Hepatocyte (in vitro differentiated cells): ENCODE data around the gene GINS2. TPM values are rescaled to one million over a fixed set of nuclear protein-coding genes. Genes with fewer than 3 reads are reported as not detected.

ENCODE experiments used
- DNase-seq: peaks from one replicate; pipeline ENCODE4 v3.0.0-alpha.2; 2016; ENCODE audit warnings: low spot score
- H2AFZ ChIP-seq: fragments of 200-600 bp; sonication (generic); 2 replicates; pipeline ENCODE4 v1.6.0; 2016; ENCODE audit warnings: antibody characterized with exemption, mild to moderate bottlenecking
- H3K27ac ChIP-seq: fragments of 200-600 bp; sonication (generic); 2 replicates; pipeline ENCODE4 v1.5.1; 2016; ENCODE audit warnings: mild to moderate bottlenecking
- H3K27me3 ChIP-seq: fragments of 200-600 bp; sonication (generic); 2 replicates; pipeline ENCODE4 v1.6.1; 2016
- H3K36me3 ChIP-seq: fragments of 200-600 bp; sonication (generic); replicated peaks from 2 replicates; pipeline ENCODE4 v1.5.1; 2016; ENCODE audit warnings: low read depth; ENCODE audit not compliant: insufficient read depth
- H3K4me1 ChIP-seq: fragments of 200-600 bp; sonication (generic); 2 replicates; pipeline ENCODE4 v1.5.1; 2016; ENCODE audit warnings: mild to moderate bottlenecking, moderate library complexity; ENCODE audit not compliant: insufficient read depth
- H3K4me2 ChIP-seq: fragments of 200-600 bp; sonication (generic); 2 replicates; pipeline ENCODE4 v1.6.0; 2016
- H3K4me3 ChIP-seq: fragments of 200-600 bp; sonication (generic); 2 replicates; pipeline ENCODE4 v1.5.1; 2016; ENCODE audit warnings: mild to moderate bottlenecking
- H3K79me2 ChIP-seq: fragments of 200-600 bp; sonication (generic); 2 replicates; pipeline ENCODE4 v1.6.0; 2017; ENCODE audit warnings: mild to moderate bottlenecking
- H3K9me2 ChIP-seq: fragments of 200-600 bp; sonication (generic); replicated peaks from 2 replicates; pipeline ENCODE4 v1.6.0; 2017; ENCODE audit warnings: mild to moderate bottlenecking; ENCODE audit not compliant: insufficient read depth
- H3K9me3 ChIP-seq: fragments of 200-600 bp; sonication (generic); 2 replicates; pipeline ENCODE4 v1.5.1; 2016; ENCODE audit warnings: low read depth, mild to moderate bottlenecking
- H4K20me1 ChIP-seq: fragments of 200-600 bp; sonication (generic); 2 replicates; pipeline ENCODE4 v1.6.0; 2016; ENCODE audit warnings: mild to moderate bottlenecking; ENCODE audit not compliant: insufficient read depth, poor library complexity, severe bottlenecking
- CTCF ChIP-seq: fragments of 200-600 bp; sonication (generic); IDR thresholded peaks from 2 replicates; pipeline ENCODE4 v1.5.1; 2016; ENCODE audit warnings: antibody characterized with exemption, mild to moderate bottlenecking; ENCODE audit not compliant: poor library complexity
- EZH2 ChIP-seq: fragments of 200-600 bp; sonication (generic); IDR thresholded peaks from 2 replicates; pipeline ENCODE4 v1.6.1; 2016; ENCODE audit warnings: antibody characterized with exemption, mild to moderate bottlenecking, borderline replicate concordance
- EZH2phosphoT487 ChIP-seq: fragments of 200-600 bp; sonication (generic); IDR thresholded peaks from one replicate; pipeline ENCODE4 v1.6.1; 2018; ENCODE audit warnings: antibody characterized with exemption, mild to moderate bottlenecking, low read depth, moderate library complexity; ENCODE audit not compliant: unreplicated experiment, severe bottlenecking
- WGBS: methylation state at CpG from one replicate; pipeline ENCODE4 v1.1.6; 2016; ENCODE audit warnings: low lambda C conversion rate; ENCODE audit errors: missing lambda C conversion rate; 5-methylcytosine and 5-hydroxymethylcytosine counted together
- polyA plus RNA-seq: library from polyadenylated mRNA; unstranded; fragments of >200 nt; fragmentation: Nextera tagmentation; extraction: Ambion mirVana; gene quantifications from 2 replicates; pipeline ENCODE4 v1.2.1, GENCODE V29; 2016
- total RNA-seq: library from RNA; depleted of rRNA; stranded (reverse); fragments of >200 nt; gene quantifications from 2 replicates; pipeline ENCODE4 v1.2.3, GENCODE V29; 2014

The GINS2 gene
- total and polyA plus RNA-seq, 2 experiments from 2014 or later: 6.3 to 7.5 TPM

DNA sequence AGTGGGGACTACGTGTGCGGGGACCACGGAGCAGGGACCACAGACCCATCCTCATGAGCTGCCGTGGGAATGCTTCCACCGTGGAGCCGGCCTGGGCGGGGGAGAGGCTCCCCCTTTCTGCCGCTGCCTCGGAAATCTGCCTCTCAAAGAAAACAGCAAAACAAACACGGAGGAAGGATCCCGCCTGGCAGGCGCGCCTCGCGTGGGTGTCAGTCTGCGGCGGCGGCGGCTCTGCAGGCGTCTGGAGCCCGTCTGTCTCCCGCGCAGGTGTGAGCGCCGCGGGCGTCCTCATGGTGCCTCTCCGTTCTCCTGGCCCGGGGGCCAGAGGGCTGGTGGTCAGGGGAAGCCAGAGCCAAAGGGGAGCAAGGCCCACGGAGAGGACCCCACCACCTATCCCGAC lies 48.2 kb downstream of the GINS2 start:
- Histone ChIP-seq H2AFZ (no peak overlapping the region), H4K20me1 (peaks cover 97% of the 10 kb centered on the region), H3K9me3 (no peaks in the 10 kb centered on the region), H3K9me2 (no peaks in the 10 kb centered on the region), H3K27me3 (no peaks in the 10 kb centered on the region), H3K4me3 (no peak overlapping the region), H3K4me1 (peaks cover 8% of the 10 kb centered on the region), H3K36me3 (no peaks in the 10 kb centered on the region), H3K4me2 (no peak overlapping the region), H3K79me2 (peaks cover 96% of the 10 kb centered on the region), H3K27ac (no peak overlapping the region)
- TF ChIP-seq EZH2phosphoT487 (no peak), CTCF (no peak), EZH2 (no peak)
- 94% methylated on average over 29 of the region's 31 CpGs for WGBS
- no peak for DNase-seq

DNA sequence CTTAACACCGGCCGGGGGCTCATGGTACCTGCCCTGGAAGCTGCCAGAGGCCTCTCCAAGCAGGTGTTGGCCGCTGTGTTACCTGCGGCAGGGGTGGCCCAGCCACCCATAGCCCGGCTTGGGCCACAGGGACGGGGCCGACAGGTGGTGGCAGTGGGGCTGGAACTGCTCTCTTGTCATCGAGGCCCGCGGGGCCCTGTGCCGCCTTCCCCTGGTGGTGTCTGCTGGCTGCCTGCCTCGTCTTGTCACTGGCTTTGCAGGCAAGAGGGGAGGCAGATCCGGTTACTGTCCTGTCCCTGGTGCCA lies 48.5 kb downstream of the GINS2 start:
- no peak for DNase-seq
- Histone ChIP-seq H3K4me2 (no peak overlapping the region), H4K20me1 (peaks cover 97% of the 10 kb centered on the region), H3K36me3 (no peaks in the 10 kb centered on the region), H3K27ac (no peak overlapping the region), H3K4me1 (peaks cover 5% of the 10 kb centered on the region), H3K27me3 (no peaks in the 10 kb centered on the region), H3K4me3 (no peak overlapping the region), H2AFZ (no peak overlapping the region), H3K79me2 (peaks cover 96% of the 10 kb centered on the region), H3K9me2 (no peaks in the 10 kb centered on the region), H3K9me3 (no peaks in the 10 kb centered on the region)
- 93% methylated on average over 13 of the region's 13 CpGs for WGBS
- no peak for TF ChIP-seq CTCF
- no peak for TF ChIP-seq EZH2
- TF ChIP-seq EZH2phosphoT487: no peak

- no peaks in the 10 kb centered on the region for H3K4me1 ChIP-seq
- no peak for DNase-seq
- no peaks in the 10 kb centered on the region for H3K9me2 ChIP-seq
- peaks cover 97% of the 10 kb centered on the region for H3K79me2 ChIP-seq
- no peak overlapping the region for H2AFZ ChIP-seq
- H3K4me3 ChIP-seq: no peak overlapping the region
- 93% methylated on average over 34 of the region's 35 CpGs for WGBS
- H3K27me3 ChIP-seq: no peaks in the 10 kb centered on the region
- no peak overlapping the region for H3K27ac ChIP-seq
- no peaks in the 10 kb centered on the region for H3K36me3 ChIP-seq
- H3K4me2 ChIP-seq: no peak overlapping the region
- TF ChIP-seq EZH2 (no peak), CTCF (no peak), EZH2phosphoT487 (no peak)
- peaks cover 97% of the 10 kb centered on the region for H4K20me1 ChIP-seq
- H3K9me3 ChIP-seq: no peaks in the 10 kb centered on the region
Observed at GRCh38 chr16:85639529-85640253, 49.1 kb downstream of the GINS2 start.
